NCI-H510A (cell line): ENCODE results near the gene CALHM2.
"Not testable (repeated sequence)": the region's sequence is repeated elsewhere in the genome, so short reads cannot be mapped to it uniquely, and the experiment has no call there.

Source experiments
- DNase-seq: peaks from one replicate; lab custom pipeline; 2025; lab: John Stamatoyannopoulos, UW

Gene CALHM2

DNA sequence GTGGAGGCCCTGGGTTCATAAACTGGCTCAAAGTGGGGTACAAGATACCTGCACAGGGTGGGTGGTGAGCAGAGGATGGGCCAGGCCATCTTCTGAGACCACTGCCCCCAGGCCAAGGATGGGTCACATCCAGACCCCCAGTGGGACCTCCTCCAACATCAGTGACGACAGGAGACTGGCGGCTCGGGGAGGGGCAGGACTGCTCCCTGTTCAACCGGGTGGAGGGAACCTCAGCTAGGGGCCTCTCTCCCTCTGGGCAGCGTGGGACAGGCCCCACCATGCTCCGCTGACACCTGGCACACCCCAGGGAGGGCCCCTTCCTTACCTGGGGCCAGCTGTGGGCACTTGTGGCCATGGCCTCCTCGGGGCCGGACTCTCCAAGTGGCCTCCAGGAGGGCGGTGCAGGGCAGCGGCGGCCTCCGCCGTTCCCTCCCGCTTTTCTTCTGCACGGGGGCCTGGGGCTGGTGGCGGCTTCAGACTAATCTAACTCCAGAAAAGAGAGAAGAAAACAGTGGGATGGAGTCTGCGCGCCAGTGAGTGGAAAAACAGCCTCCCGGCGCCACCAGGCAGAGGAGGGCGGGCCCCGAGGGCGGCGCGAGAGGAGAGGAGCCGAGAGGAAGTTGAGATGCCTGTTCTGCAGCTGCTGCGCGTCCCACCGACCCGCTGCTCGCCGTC lies at the start of gene CALHM2:
CALHM2 (minus strand) TSS at position 540 of the 675 bp plus-strand sequence. CDS start 2,429 bp downstream, outside the sequence.
- DNase-seq = peak; percentile 64

DNA sequence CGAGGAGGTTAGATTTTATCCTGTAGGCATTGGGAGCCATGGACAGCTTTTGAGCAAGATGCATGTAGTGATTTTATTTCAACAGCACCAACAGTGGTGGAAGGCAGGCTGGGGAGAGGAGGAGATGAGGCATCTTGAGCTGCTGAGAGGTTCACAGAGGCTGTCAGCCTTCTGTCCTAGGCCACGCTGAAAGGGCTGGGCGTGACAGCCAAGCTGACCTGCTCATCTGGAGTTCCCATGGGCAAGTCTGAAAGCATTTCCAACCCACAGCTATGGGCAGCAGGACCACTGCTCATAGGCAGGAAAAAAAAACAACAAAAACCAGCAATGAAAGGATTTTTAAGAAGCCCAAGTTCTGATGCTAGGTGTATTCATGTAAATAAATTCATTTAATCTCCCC lies 49.0 kb upstream of the CALHM2 start:
- no peak for DNase-seq

DNA sequence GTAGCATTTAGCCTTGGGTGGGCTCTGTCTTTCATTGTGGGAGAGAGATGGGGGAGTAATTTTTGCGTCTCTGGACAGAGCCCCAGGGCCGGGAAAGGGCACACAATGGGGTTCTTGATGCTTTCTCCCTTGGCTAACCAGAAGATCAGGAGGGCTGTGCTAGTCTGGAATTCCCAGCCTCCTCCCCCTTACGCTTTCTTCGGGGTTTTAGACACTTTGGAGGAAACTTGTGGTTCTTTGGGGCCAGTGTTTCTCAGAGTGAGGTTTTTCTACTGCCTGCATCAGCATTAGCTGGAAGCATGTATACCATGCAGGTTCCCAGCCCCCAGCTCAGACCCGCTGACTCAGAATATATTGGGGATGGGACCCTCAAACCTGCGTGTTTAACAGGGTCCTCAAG lies 48.3 kb upstream of the CALHM2 start:
- DNase-seq = no peak

DNA sequence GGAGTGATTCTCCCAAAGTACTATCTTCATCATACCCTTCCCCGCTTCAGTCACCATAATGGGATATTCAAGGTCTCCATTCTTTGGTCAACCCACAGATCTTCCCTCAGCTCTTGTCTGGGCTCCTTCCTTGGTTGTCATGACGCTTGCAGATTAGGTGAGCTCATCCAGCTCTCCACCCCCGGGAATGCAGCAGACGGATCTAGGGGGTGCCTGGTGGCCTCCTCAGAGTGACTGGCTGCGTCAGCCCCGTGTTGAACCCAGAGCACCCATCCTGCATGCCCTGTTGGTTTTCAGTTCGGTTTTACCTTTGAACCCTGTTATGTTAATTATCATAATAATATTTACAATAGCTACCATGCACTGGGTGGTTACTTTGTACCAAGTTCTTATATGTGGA lies 47.7 kb upstream of the CALHM2 start:
- no peak for DNase-seq

- peak; percentile 83 for DNase-seq
Observed at GRCh38 chr10:103498936-103499638, 46.9 kb upstream of the CALHM2 start.

DNA sequence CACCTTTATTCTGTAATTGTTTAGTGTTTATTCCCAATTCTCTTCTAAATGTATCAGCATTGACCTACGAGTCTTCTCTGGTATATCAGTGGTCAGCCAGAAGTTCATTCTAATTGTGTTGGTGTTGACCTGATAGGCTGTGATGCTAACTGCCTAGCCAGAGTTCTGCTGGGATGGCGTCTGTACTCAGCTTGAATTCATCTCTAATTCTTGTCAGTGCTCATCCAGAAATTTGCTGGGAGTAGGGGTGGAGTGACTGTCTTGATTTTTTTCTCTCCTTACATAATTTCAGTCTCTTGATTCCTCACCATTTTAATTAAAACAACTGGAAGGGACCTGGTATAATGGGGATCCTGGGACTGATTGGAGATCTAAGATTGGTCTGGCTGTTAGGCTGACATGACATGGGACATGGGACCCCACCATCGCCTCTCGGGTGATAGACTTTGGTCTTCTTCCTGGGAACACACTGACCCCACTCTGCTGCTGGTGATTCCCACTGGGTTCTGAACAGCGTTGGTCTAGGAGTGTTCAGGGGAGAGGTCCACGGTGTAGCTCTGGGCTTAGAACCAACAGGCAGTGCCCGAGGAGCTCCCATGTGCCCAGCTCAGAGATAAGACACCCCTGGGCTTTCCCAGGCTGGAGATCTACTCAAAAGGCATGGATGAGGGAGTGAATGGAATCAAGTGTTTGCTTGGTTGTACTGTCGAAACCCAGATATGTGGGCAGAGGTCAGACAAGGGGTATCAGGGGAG lies 45.2 kb upstream of the CALHM2 start:
- DNase-seq = no peak

DNA sequence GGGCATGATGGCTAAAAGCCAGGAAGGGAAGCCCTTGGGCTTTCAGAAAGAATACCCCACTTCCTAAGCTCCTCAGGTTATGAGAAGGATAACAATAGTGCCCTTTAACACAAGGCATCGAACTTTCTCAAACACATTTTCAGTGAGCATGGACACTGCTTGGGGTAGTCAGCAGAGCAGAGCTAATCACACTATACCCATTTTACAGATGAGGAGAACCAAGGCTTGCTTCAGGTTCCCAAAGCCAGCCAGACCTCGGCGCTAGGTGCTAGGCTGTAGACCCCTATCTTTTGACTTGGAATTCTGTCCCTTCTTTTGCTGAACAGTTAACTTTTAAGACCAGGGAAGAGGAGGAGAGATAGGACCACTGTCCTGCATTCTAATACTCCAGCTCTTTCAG lies 43.2 kb upstream of the CALHM2 start:
- DNase-seq = no peak

GRCh38 chr10:103493916-103494877 lies 42.0 kb upstream of the CALHM2 start:
- DNase-seq = peak; percentile 28

GRCh38 chr10:103493362-103493915 lies 41.3 kb upstream of the CALHM2 start, which contains the start of gene NEURL1:
Gene NEURL1 (plus strand): TSS chr10:103493705. CDS start chr10:103494388, 683 bp downstream.
- peak; percentile 89 for DNase-seq

DNA sequence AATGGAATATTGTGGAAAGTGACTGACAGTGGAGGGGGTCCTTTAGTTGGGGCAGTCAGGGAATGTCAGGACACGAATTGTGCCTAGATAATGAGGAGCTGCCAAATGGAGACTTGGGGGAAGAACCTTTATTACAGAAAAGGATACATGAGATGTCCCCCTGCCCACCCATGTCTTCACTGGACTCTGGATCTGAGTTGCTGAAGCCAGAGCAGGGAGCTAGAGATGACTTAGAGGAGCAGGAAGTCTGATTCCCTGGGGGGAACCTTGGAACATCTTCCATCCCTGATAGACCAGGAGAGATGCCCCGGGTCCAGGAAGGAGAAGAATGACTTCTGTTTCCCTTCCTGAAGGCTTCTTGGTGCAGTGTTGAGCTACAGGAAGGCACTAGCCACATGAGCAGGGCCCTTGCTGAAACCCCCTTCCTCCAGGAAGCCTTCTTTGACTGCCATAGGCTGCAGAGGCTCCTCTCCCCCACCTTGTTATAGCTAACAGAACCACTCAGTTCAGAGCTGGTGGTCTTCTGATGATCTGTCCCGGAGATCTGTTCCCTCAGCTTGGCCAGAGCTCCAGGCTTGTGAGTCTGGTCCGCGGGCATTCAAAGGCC lies 40.6 kb upstream of the CALHM2 start:
- DNase-seq = no peak

- DNase-seq = peak; percentile 69
Observed at GRCh38 chr10:103491729-103492364, 39.7 kb upstream of the CALHM2 start.

DNA sequence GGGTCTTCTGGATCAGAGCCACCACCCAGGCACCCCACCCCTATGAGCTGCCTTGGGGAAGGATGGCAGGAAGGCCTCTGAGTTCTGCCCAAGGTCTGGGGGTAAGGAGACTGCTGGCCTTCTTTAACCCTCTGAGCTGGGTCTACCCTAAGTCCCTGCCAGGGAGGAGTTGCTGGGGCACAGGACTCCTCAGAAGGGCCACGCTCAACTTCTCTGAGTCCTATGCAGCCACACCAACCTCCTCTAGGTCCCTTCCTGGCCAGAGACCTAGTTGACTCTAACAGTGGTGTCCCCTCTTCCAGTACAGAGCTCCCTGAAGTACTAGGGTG lies 38.8 kb upstream of the CALHM2 start:
- no peak for DNase-seq

- no peak for DNase-seq
Observed at GRCh38 chr10:103487410-103487708, 35.2 kb upstream of the CALHM2 start.

GRCh38 chr10:103486635-103487409 lies 34.7 kb upstream of the CALHM2 start:
- DNase-seq = not testable (repeated sequence)

DNA sequence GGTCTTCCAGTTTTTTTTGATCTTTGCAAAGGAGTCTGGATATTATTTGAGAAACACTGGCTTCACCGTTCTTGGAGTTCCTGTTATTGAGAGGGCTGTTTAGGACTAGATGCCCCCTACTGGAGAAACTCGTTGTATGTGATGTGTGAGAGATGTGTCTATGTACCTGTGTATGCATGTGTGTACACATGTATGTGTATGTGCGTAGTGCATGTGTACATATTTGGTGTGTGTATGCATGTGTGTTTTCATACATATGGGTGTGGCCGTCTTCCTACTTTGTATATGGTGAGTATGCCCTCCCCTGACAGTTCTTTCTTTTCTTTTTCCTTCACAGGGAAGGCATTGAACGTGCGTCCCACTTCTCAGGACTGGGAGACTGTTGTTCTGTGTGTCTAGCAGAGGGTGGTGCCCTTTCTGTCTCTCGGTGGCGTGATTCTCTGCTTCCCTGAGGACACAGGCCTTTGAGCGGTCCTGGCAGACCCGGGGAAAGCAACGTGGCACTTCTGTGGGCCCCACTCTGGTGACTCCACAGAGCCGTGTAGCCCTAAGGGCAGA lies 29.9 kb upstream of the CALHM2 start:
- peak; percentile 24 for DNase-seq

DNA sequence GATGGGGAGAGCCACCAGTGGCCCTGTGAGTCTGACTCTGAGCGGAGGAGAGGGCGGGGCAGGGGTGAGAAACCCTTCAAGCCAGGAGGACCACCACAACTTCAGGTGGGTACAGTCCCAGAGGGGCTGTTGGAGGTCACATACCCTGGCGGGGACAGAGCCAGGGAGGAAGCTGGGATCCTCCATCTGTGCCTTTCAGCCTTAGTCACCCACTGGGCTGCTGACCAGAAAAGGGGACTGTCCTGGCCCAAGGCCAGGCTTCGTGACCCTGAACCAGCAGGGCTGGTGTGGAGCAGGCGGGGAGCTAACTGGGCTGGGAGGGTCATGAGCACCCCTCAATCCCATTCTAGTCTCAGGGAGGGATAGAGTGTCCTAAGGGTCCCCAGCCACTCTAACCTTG lies 28.4 kb upstream of the CALHM2 start:
- no peak for DNase-seq

- DNase-seq = no peak
Observed at GRCh38 chr10:103479135-103479534, 27.0 kb upstream of the CALHM2 start, which contains the start of gene CALHM3. Gene CALHM3 (minus strand): TSS chr10:103479240. CDS start chr10:103479032, 208 bp downstream.

DNA sequence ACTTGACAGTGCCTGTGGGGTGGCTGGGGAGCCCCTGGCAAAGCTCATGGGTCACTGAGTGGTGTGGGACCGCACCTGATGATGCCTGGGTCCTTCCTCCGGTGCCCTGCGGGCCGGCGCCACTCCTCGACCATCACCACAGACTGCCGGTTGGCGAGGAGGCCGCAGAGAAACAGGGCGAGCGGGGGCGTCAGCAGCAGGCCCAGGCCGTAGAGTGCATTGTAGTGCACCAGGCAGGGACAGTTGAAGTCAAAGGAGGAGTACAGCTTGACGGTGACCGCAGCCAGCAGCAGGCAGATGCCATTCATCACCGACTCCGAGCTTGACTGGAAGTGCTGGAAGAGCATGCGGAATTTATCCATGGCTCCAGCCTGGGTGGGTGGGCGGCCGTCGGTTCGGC lies 26.5 kb upstream of the CALHM2 start:
- DNase-seq = no peak

DNA sequence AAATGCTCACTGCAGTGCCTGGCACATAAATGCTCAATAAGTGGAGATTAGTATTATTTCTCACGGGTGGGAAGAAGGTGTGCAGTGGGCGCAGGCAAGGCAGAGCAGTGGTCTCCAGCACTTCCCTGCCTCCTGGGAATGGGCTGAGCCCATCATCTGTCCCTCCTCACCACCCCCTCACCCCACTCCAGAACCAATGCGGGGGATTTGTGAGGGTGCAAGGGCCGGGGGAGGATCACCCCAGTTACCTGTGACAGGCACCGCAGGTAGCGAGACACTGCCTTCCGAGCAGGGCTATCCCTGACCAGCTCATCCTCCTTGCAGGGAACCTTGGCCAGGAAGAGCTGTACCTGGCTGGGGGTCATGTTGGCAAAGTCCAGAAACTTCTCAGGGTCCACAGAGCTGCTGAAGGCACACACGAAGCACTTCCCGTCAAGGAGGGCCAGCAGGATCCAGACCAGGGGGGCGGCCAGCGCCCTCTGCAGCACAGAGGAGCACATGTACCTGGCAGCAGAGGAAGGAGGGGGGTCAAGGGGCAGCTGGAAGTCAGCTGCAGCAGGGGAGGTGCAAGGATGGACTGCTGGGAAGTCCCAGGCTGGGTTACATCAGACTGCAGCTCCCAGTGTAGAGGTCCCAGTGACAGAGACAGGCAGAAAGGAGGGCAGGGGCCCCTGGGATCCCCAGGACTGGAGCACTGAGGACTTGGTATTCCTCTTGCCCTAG lies 24.0 kb upstream of the CALHM2 start:
- DNase-seq = peak; percentile 77
